Measurements from ENCODE around the gene MT3. TPM values are rescaled to one million over a fixed set of nuclear protein-coding genes. Genes with fewer than 3 reads are reported as not detected.

Gene MT3
- total RNA-seq, 4 donors from 2014 or later, result 1.2 TPM; not detected in 3

GRCh38 chr16:56613706-56614105 is 24.4 kb downstream of the MT3 start:
- intact Hi-C loops (cut with DNase I; ENCODE audit: low total_unique reads), result no loop called here
- no peak for TF ChIP-seq POLR2A (IDR thresholded peaks at IDR 0.05)
- no peak for TF ChIP-seq CTCF (IDR thresholded peaks at IDR 0.05)
- H3K4me3 ChIP-seq (ENCODE audit: low read depth, poor library complexity, severe bottlenecking), result no peak overlapping the region
- DNase-seq (ENCODE audit: low spot score in 2 of 2), result no peak

- intact Hi-C loops (cut with DNase I; ENCODE audit: low total_unique reads), result no loop called here
- TF ChIP-seq POLR2A (IDR thresholded peaks at IDR 0.05), result no peak
- TF ChIP-seq CTCF (IDR thresholded peaks at IDR 0.05), result no peak
Measured at GRCh38 chr16:56614549-56614991, 25.2 kb downstream of the MT3 start.

GRCh38 chr16:56615353-56615752 is 26.0 kb downstream of the MT3 start:
- intact Hi-C loops (cut with DNase I; ENCODE audit: low total_unique reads), result no loop called here
- WGBS, 2 donors, result 84 to 85% methylated on average over 3 of the region's 3 CpGs
- no peak for DNase-seq (ENCODE audit: low spot score in 2 of 2)
- H3K4me3 ChIP-seq (ENCODE audit: low read depth, poor library complexity, severe bottlenecking), result no peak overlapping the region
- TF ChIP-seq POLR2A (IDR thresholded peaks at IDR 0.05) (no peak), CTCF (IDR thresholded peaks at IDR 0.05) (no peak)

More at GRCh38 chr16:56614549-56614991, 25.2 kb downstream of the MT3 start:
- no peak for DNase-seq (ENCODE audit: low spot score in 2 of 2)
- no peak overlapping the region for H3K4me3 ChIP-seq (ENCODE audit: low read depth, poor library complexity, severe bottlenecking)

GRCh38 chr16:56616608-56617211 is 27.4 kb downstream of the MT3 start:
- DNase-seq (ENCODE audit: low spot score in 2 of 2), result no peak
- intact Hi-C loops (cut with DNase I; ENCODE audit: low total_unique reads), result no loop called here
- no peak overlapping the region for H3K4me3 ChIP-seq (ENCODE audit: low read depth, poor library complexity, severe bottlenecking)
- TF ChIP-seq POLR2A (IDR thresholded peaks at IDR 0.05) (no peak), CTCF (IDR thresholded peaks at IDR 0.05) (no peak)
- 61 to 70% methylated on average over 23 of the region's 23 CpGs for WGBS, 2 donors

- 8 to 10% methylated on average over 12 to 33 of the region's 41 CpGs for WGBS, 2 donors
- intact Hi-C loops (cut with DNase I; ENCODE audit: low total_unique reads), result no loop called here
Measured at GRCh38 chr16:56617212-56618085, 28.1 kb downstream of the MT3 start.

More at GRCh38 chr16:56617212-56618085, 28.1 kb downstream of the MT3 start:
- H3K4me3 ChIP-seq (ENCODE audit: low read depth, poor library complexity, severe bottlenecking), result no peak overlapping the region
- DNase-seq (ENCODE audit: low spot score in 2 of 2), result peak; percentile 67 to 94
- TF ChIP-seq POLR2A (IDR thresholded peaks at IDR 0.05) (no peak), CTCF (IDR thresholded peaks at IDR 0.05) (no peak)

All from lower leg skin (tissue), 4 donors.